ENCODE results near the gene ZNRF2.

- TF ChIP-seq EP300 (IDR thresholded peaks at IDR 0.05) (no peak), CTCF (IDR thresholded peaks at IDR 0.05) (no peak)
Measured at GRCh38 chr7:30330134-30331111, 46.0 kb downstream of the ZNRF2 start.

All from tibial nerve (tissue), 4 donors.